Tibial artery (tissue), 4 donors: ENCODE results near the gene BBS7.

Source experiments
- DNase-seq, 2 donors: peaks; one replicate each; pipeline ENCODE4 v3.0.0-alpha.2; 2019
- H3K27ac ChIP-seq, 2 donors: fragments of 200-600 bp; sonication (generic) in 1 of 2; 1 replicate in 1 of 2; 2 replicates in 1 of 2; pipeline ENCODE4 v1.5.1; 2018 to 2019; ENCODE audit warnings: mild to moderate bottlenecking in 1 of 2
- H3K27me3 ChIP-seq, 2 donors: fragments of 200-600 bp; sonication (generic) in 1 of 2; one replicate each; pipeline versions ENCODE4 v1.5.1 to v1.6.0; 2016 to 2019
- H3K36me3 ChIP-seq, 3 donors: fragments of 200-600 bp; sonication (generic) in 2 of 3; one replicate each; pipeline ENCODE4 v1.5.1; 2016 to 2019; ENCODE audit warnings: mild to moderate bottlenecking in 2 of 3
- H3K4me1 ChIP-seq, 4 donors: fragments of 200-600 bp; sonication (generic) in 2 of 4; 1 replicate in 3 of 4; 2 replicates in 1 of 4; pipeline ENCODE4 v1.5.1; 2016 to 2019
- H3K4me3 ChIP-seq, 2 donors: fragments of 200-600 bp; sonication (generic) in 1 of 2; 1 replicate in 1 of 2; 2 replicates in 1 of 2; pipeline ENCODE4 v1.5.1; 2018 to 2019; ENCODE audit warnings: mild to moderate bottlenecking in 2 of 2
- H3K9me3 ChIP-seq, 3 donors: fragments of 200-600 bp; sonication (generic) in 1 of 3; one replicate each; pipeline ENCODE4 v1.5.1; 2016 to 2019
- CTCF ChIP-seq, 2 experiments: fragments of 200-600 bp in 1 of 2; fragments of 450-650 bp in 1 of 2; IDR thresholded peaks; one replicate each; pipeline ENCODE4 v1.5.1; 2017 to 2019; ENCODE audit warnings: antibody characterized with exemption in 2 of 2, mild to moderate bottlenecking in 1 of 2, moderate library complexity in 1 of 2
- intact Hi-C: fragments of 100-400 bp; cut with DNase I; formaldehyde crosslinking; loops from one replicate; pipeline ENCODE4 v1.15.0; 2023; ENCODE audit warnings: low total_unique reads

BBS7 gene

GRCh38 chr4:121875652-121876051, 5.4 kb upstream of the BBS7 start:
- Histone ChIP-seq H3K9me3 (no peaks in the 10 kb centered on the region), H3K36me3 (no peaks in the 10 kb centered on the region), H3K27ac (no peak overlapping the region), H3K4me1 (peaks cover 0 to 4% (median 0%) of the 10 kb centered on the region in 4 donors), H3K4me3 (no peak overlapping the region), H3K27me3 (no peaks in the 10 kb centered on the region)
- no peak for TF ChIP-seq CTCF (IDR thresholded peaks at IDR 0.05)
- intact Hi-C loops: no loop called here
- no peak for DNase-seq

GRCh38 chr4:121873604-121874003, 3.3 kb upstream of the BBS7 start:
- H3K4me1 ChIP-seq: peaks cover 0 to 15% (median 6%) of the 10 kb centered on the region in 4 donors

GRCh38 chr4:121863799-121864198, 6.5 kb downstream of the BBS7 start:
- peaks cover 16 to 48% (median 38%) of the 10 kb centered on the region in 3 donors for H3K36me3 ChIP-seq
- no peaks in the 10 kb centered on the region for H3K9me3 ChIP-seq
- H3K4me1 ChIP-seq: peaks cover 0 to 9% (median under 1%) of the 10 kb centered on the region in 4 donors
- no peaks in the 10 kb centered on the region for H3K27me3 ChIP-seq
- no peak for TF ChIP-seq CTCF (IDR thresholded peaks at IDR 0.05)
- DNase-seq: no peak
- intact Hi-C loops: no loop called here
- H3K4me3 ChIP-seq: no peak overlapping the region
- H3K27ac ChIP-seq: no peak overlapping the region

More at GRCh38 chr4:121873604-121874003, 3.3 kb upstream of the BBS7 start:
- H3K36me3 ChIP-seq: no peaks in the 10 kb centered on the region
- TF ChIP-seq CTCF (IDR thresholded peaks at IDR 0.05): no peak
- DNase-seq: no peak
- no peaks in the 10 kb centered on the region for H3K27me3 ChIP-seq
- no peak overlapping the region for H3K4me3 ChIP-seq
- no peaks in the 10 kb centered on the region for H3K9me3 ChIP-seq
- intact Hi-C loops: loop anchor here (5.0 kb wide), 1 partner anchor 51 kb away; the partner anchor contains the start of gene CCNA2
- no peak overlapping the region for H3K27ac ChIP-seq

GRCh38 chr4:121861426-121861825, 8.8 kb downstream of the BBS7 start:
- peaks cover 0 to 7% (median 0%) of the 10 kb centered on the region in 4 donors for H3K4me1 ChIP-seq
- H3K4me3 ChIP-seq: no peak overlapping the region
- no peak overlapping the region for H3K27ac ChIP-seq
- DNase-seq: no peak
- H3K9me3 ChIP-seq: no peaks in the 10 kb centered on the region
- H3K36me3 ChIP-seq: peaks cover 10 to 57% (median 41%) of the 10 kb centered on the region in 3 donors
- intact Hi-C loops: no loop called here
- H3K27me3 ChIP-seq: no peaks in the 10 kb centered on the region
- TF ChIP-seq CTCF (IDR thresholded peaks at IDR 0.05): no peak

- Histone ChIP-seq H3K27ac (no peak overlapping the region), H3K4me1 (peaks cover 0 to 6% (median 0%) of the 10 kb centered on the region in 4 donors), H3K9me3 (no peaks in the 10 kb centered on the region), H3K27me3 (no peaks in the 10 kb centered on the region), H3K36me3 (peaks cover 9 to 57% (median 41%) of the 10 kb centered on the region in 3 donors), H3K4me3 (no peak overlapping the region)
- intact Hi-C loops: no loop called here
- no peak for TF ChIP-seq CTCF (IDR thresholded peaks at IDR 0.05)
- DNase-seq: no peak
These were observed 10.2 kb downstream of the BBS7 start for GRCh38 chr4:121860121-121860520.

- no peak for TF ChIP-seq CTCF (IDR thresholded peaks at IDR 0.05)
- no peak overlapping the region for H3K4me3 ChIP-seq
These were observed 18.9 kb downstream of the BBS7 start for GRCh38 chr4:121851354-121851753.

More at GRCh38 chr4:121851354-121851753, 18.9 kb downstream of the BBS7 start:
- no peak for DNase-seq
- no peak overlapping the region for H3K27ac ChIP-seq
- H3K36me3 ChIP-seq: peaks cover 34 to 46% (median 41%) of the 10 kb centered on the region in 3 donors
- intact Hi-C loops: no loop called here
- no peaks in the 10 kb centered on the region for H3K4me1 ChIP-seq
- H3K9me3 ChIP-seq: no peaks in the 10 kb centered on the region
- H3K27me3 ChIP-seq: no peaks in the 10 kb centered on the region
